LNCAP (cell line): ENCODE measurements around the gene MERTK.

Source experiments
- CTCF ChIP-seq: fragments of 450-650 bp; IDR thresholded peaks from 2 replicates; pipeline ENCODE4 v1.5.1; 2017; ENCODE audit warnings: mild to moderate bottlenecking

MERTK gene

GRCh38 chr2:111909079-111909478 is 10.7 kb downstream of the MERTK start:
- no peak for TF ChIP-seq CTCF

- TF ChIP-seq CTCF = no peak
Observed at GRCh38 chr2:111910609-111911277, 12.3 kb downstream of the MERTK start.

- TF ChIP-seq CTCF = no peak
Observed at GRCh38 chr2:111912547-111912946, 14.1 kb downstream of the MERTK start.

- no peak for TF ChIP-seq CTCF
Observed at GRCh38 chr2:111917106-111917505, 18.7 kb downstream of the MERTK start.

GRCh38 chr2:111918383-111918806 is 20.0 kb downstream of the MERTK start:
- TF ChIP-seq CTCF = no peak

- no peak for TF ChIP-seq CTCF
Observed at GRCh38 chr2:111919365-111919764, 21.0 kb downstream of the MERTK start.

GRCh38 chr2:111919794-111920608 is 21.6 kb downstream of the MERTK start:
- TF ChIP-seq CTCF = no peak
